Renal cortical epithelial cell (primary cell): Measurements from ENCODE around the gene PALD1. TPM values are rescaled to one million over a fixed set of nuclear protein-coding genes. Genes with fewer than 3 reads are reported as not detected.
"Not testable (repeated sequence)": the region's sequence is repeated elsewhere in the genome, so short reads cannot be mapped to it uniquely, and the experiment has no call there.

Experiments
- DNase-seq: peaks from one replicate; pipeline ENCODE4 v3.0.0-alpha.2; 2011; ENCODE audit warnings: low read depth
- total RNA-seq: library from RNA; depleted of rRNA; stranded (reverse); fragments of >200 nt; gene quantifications from 2 replicates; pipeline ENCODE4 v1.2.3, GENCODE V29; 2014

Gene PALD1
- total RNA-seq, 1 donor from 2014 or later: 1.7 TPM

- DNase-seq: no peak
Observed at GRCh38 chr10:70571636-70572439, 93.3 kb downstream of the PALD1 start.

GRCh38 chr10:70573599-70574506 lies 95.3 kb downstream of the PALD1 start:
- no peak for DNase-seq

GRCh38 chr10:70575486-70575873 lies 96.9 kb downstream of the PALD1 start:
- DNase-seq: no peak

GRCh38 chr10:70575874-70576802 lies 97.6 kb downstream of the PALD1 start:
- DNase-seq: peak; percentile 93

- DNase-seq: peak; percentile 67
Observed at GRCh38 chr10:70576803-70577517, 98.4 kb downstream of the PALD1 start.

GRCh38 chr10:70578371-70578947 lies 99.9 kb downstream of the PALD1 start:
- DNase-seq: peak; percentile 99

- DNase-seq: peak; percentile 25
Observed at GRCh38 chr10:70579234-70580002, 100.9 kb downstream of the PALD1 start.

- not testable (repeated sequence) for DNase-seq
Observed at GRCh38 chr10:70581176-70581575, 102.6 kb downstream of the PALD1 start.

GRCh38 chr10:70582793-70583668 lies 104.5 kb downstream of the PALD1 start:
- no peak for DNase-seq

GRCh38 chr10:70583669-70584037 lies 105.1 kb downstream of the PALD1 start:
- DNase-seq: no peak

- DNase-seq: no peak
Observed at GRCh38 chr10:70584366-70584765, 105.8 kb downstream of the PALD1 start.

- peak; percentile 17 for DNase-seq
Observed at GRCh38 chr10:70584909-70585544, 106.5 kb downstream of the PALD1 start.

GRCh38 chr10:70585578-70586169 lies 107.1 kb downstream of the PALD1 start:
- no peak for DNase-seq

- no peak for DNase-seq
Observed at GRCh38 chr10:70586348-70586930, 107.9 kb downstream of the PALD1 start.

- no peak for DNase-seq
Observed at GRCh38 chr10:70587045-70587658, 108.6 kb downstream of the PALD1 start.

- no peak for DNase-seq
Observed at GRCh38 chr10:70588255-70588654, 109.7 kb downstream of the PALD1 start.
